K562 (cell line): ENCODE results near the gene MLC1. TPM values are rescaled to one million over a fixed set of nuclear protein-coding genes. Genes with fewer than 3 reads are reported as not detected.
A peak's percentile ranks its signal among the peaks of the same experiment; 100 is the strongest.

Source experiments
- BDP1 ChIP-seq: IDR thresholded peaks from 3 replicates; pipeline ENCODE4 v1.6.1; 2011; ENCODE audit not compliant: insufficient read length, insufficient read depth
- CBX8 ChIP-seq: fragments of 200-600 bp; sonication (generic); IDR thresholded peaks from 2 replicates; pipeline ENCODE4 v1.6.1; 2012; ENCODE audit warnings: borderline replicate concordance, mixed run types, low read depth, mild to moderate bottlenecking, moderate library complexity, mixed read lengths, low read length, control low read depth, inconsistent platforms; ENCODE audit not compliant: poor library complexity, severe bottlenecking; ENCODE audit errors: extremely low read depth
- E2F3 ChIP-seq: fragments of 250-450 bp; sonication (Bioruptor Pico); IDR thresholded peaks from 2 replicates; pipeline ENCODE4 v1.4.0; 2020; ENCODE audit warnings: mild to moderate bottlenecking
- EGR1 ChIP-seq: fragments of 450-650 bp; conservative IDR thresholded peaks from 2 replicates; pipeline ENCODE4 v1.6.1; 2017; ENCODE audit warnings: mild to moderate bottlenecking
- ETV1 ChIP-seq: fragments of 450-650 bp; conservative IDR thresholded peaks from 2 replicates; pipeline ENCODE4 v1.6.1; 2016; ENCODE audit warnings: missing genetic modification characterization, control low read depth, low read depth, missing compliant biosample characterization
- HDAC6 ChIP-seq: IDR thresholded peaks from 2 replicates; pipeline ENCODE4 v1.6.1; 2012; ENCODE audit warnings: low read depth, mild to moderate bottlenecking, control low read depth, inconsistent platforms, low read length, moderate library complexity
- KLF10 ChIP-seq: fragments of 250-450 bp; sonication (Bioruptor Pico); IDR thresholded peaks from 2 replicates; pipeline ENCODE4 v1.6.1; 2021; ENCODE audit warnings: matching md5 sums
- MYC ChIP-seq, 2 experiments: fragments of 250-450 bp in 1 of 2; sonication (Bioruptor Pico) in 1 of 2; IDR thresholded peaks; 2 replicates each; pipeline versions ENCODE4 v1.5.1 to v1.6.1; 2012 to 2021; ENCODE audit warnings: low read depth in 2 of 2, borderline replicate concordance in 1 of 2, improper control_type of control experiment in 1 of 2, low read length in 1 of 2, mild to moderate bottlenecking in 1 of 2, moderate library complexity in 1 of 2
- PHB ChIP-seq: fragments of 250-450 bp; sonication (Bioruptor Pico); IDR thresholded peaks from 2 replicates; pipeline ENCODE4 v1.5.0; 2021
- PML ChIP-seq: IDR thresholded peaks from 2 replicates; pipeline ENCODE4 v1.6.1; 2012; ENCODE audit warnings: low read length, inconsistent platforms
- POLR3G ChIP-seq: IDR thresholded peaks from 2 replicates; pipeline ENCODE4 v1.6.1; 2011; ENCODE audit not compliant: insufficient read length, insufficient replicate concordance; ENCODE audit errors: extremely low read depth
- SMARCA4 ChIP-seq: fragments of 450-650 bp; IDR thresholded peaks from 2 replicates; pipeline ENCODE4 v1.6.1; 2016
- ZNF121 ChIP-seq: sonication (generic); formaldehyde crosslinking; conservative IDR thresholded peaks from 2 replicates; pipeline ENCODE4 v1.8.0; 2022; ENCODE audit warnings: missing genetic modification reagents
- polyA plus RNA-seq, 8 experiments: library from polyadenylated mRNA; depleted of rRNA in 4 of 8; stranded (reverse) in 5 of 8; unstranded in 3 of 8; fragments of >200 nt; fragmentation: Nextera tagmentation in 2 of 8; fragmentation: Illumina TruSeq in 1 of 8; extraction: Ambion mirVana in 2 of 8; extraction: Trizol in 1 of 8; gene quantifications; 2 replicates each; pipeline versions ENCODE4 v1.2.1 to v1.2.3, GENCODE V29; 2011 to 2014; ENCODE audit warnings: inconsistent platforms in 1 of 8, missing spikeins in 1 of 8
- total RNA-seq, 7 experiments: library from RNA; depleted of rRNA in 6 of 7; stranded (reverse); fragments of >200 nt in 6 of 7; fragmentation: Illumina TruSeq in 2 of 7; extraction: Trizol in 2 of 7; gene quantifications; 2 replicates each; pipeline versions ENCODE4 v1.2.1 to v1.2.3, GENCODE V29; 2011 to 2021; ENCODE audit warnings: low replicate concordance in 1 of 7
- TF ChIP-seq, protein P1 (sequence below): sonication (generic); formaldehyde crosslinking; IDR thresholded peaks from 2 replicates; pipeline ENCODE4 v1.8.1; 2022; ENCODE audit warnings: missing genetic modification reagents
- TF ChIP-seq, protein P2 (sequence below): fragments of 450-650 bp; formaldehyde crosslinking; IDR thresholded peaks from 2 replicates; pipeline ENCODE4 v1.4.0; 2020; ENCODE audit warnings: mild to moderate bottlenecking, mixed read lengths
- TF ChIP-seq, protein P3 (sequence below), 2 experiments: fragments of 250-450 bp in 1 of 2; fragments of 450-650 bp in 1 of 2; sonication (Bioruptor Pico) in 1 of 2; IDR thresholded peaks; 2 replicates each; pipeline versions ENCODE4 v1.6.1 to v1.8.0; 2016 to 2021; ENCODE audit warnings: mild to moderate bottlenecking in 2 of 2, moderate library complexity in 2 of 2, missing compliant biosample characterization in 1 of 2, missing genetic modification characterization in 1 of 2
- TF ChIP-seq, protein P4 (sequence below): fragments of 200-800 bp; sonication (Bioruptor generic); IDR thresholded peaks from 2 replicates; pipeline ENCODE4 v1.6.1; 2016; ENCODE audit warnings: missing genetic modification characterization, missing compliant biosample characterization

Gene MLC1
- total and polyA plus RNA-seq, 9 of the 15 experiments (the other 6 are each of a cell fraction or from before 2014, with no cell fraction given) = 0.06 to 0.98 (median 0.39) TPM

DNA sequence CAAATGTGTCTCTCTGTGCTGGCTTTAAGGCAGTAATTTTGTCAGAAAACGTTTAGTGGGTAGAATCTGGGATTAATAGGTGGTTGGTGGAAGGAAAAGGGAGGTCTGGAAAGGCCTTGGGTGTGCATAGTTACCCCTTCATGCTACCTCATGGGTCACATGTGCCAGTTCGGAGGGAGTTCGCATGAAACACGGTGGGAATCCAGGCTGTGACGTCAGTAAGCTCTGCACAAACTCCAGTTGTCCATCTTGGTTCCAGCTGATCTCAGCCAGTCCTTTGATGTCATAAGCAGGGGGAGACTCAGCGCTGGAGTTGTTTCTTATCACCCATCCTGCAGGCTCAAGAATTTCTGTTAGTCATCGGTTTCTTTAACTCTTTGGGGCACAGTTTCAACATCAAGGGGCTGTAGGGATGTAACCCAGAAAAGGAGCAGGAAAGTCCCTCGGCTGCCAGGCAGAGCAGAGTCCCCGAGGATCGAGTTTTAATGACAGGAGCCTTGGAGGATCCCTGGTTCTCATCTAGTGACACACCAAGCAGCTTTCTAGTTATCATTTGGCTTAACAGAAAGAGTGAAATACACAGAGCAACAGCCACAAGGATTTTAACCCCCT lies 33.4 kb upstream of the MLC1 start (continued):
- no peak for TF ChIP-seq KLF10 (CRISPR knock-in tag)
- TF ChIP-seq, protein P1, sequence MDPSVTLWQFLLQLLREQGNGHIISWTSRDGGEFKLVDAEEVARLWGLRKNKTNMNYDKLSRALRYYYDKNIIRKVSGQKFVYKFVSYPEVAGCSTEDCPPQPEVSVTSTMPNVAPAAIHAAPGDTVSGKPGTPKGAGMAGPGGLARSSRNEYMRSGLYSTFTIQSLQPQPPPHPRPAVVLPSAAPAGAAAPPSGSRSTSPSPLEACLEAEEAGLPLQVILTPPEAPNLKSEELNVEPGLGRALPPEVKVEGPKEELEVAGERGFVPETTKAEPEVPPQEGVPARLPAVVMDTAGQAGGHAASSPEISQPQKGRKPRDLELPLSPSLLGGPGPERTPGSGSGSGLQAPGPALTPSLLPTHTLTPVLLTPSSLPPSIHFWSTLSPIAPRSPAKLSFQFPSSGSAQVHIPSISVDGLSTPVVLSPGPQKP = no peak
- TF ChIP-seq, protein P2, sequence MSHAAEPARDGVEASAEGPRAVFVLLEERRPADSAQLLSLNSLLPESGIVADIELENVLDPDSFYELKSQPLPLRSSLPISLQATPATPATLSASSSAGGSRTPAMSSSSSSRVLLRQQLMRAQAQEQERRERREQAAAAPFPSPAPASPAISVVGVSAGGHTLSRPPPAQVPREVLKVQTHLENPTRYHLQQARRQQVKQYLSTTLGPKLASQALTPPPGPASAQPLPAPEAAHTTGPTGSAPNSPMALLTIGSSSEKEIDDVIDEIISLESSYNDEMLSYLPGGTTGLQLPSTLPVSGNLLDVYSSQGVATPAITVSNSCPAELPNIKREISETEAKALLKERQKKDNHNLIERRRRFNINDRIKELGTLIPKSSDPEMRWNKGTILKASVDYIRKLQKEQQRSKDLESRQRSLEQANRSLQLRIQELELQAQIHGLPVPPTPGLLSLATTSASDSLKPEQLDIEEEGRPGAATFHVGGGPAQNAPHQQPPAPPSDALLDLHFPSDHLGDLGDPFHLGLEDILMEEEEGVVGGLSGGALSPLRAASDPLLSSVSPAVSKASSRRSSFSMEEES = no peak
- TF ChIP-seq SMARCA4 = peak; percentile 95
- no peak for TF ChIP-seq PHB
- no peak for TF ChIP-seq MYC (IDR thresholded peaks at IDR 0.05; ENCODE audit: low read depth, low read length)
- no peak for TF ChIP-seq MYC (CRISPR knock-in tag; IDR thresholded peaks at IDR 0.05; ENCODE audit: borderline replicate concordance, low read depth)
- TF ChIP-seq, protein P3, sequence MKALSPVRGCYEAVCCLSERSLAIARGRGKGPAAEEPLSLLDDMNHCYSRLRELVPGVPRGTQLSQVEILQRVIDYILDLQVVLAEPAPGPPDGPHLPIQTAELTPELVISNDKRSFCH (CRISPR knock-in tag; IDR thresholded peaks at IDR 0.05) = no peak
- TF ChIP-seq, protein P3 (tag; IDR thresholded peaks at IDR 0.05) = no peak
- TF ChIP-seq POLR3G = no peak
- TF ChIP-seq BDP1 = no peak
- TF ChIP-seq ETV1 (tag) = peak; percentile 33; the same call in 1 of the 2 replicates
- TF ChIP-seq PML = peak; percentile 81
- TF ChIP-seq EGR1 = no peak
- no peak for TF ChIP-seq CBX8
- no peak for TF ChIP-seq HDAC6
- TF ChIP-seq, protein P4, sequence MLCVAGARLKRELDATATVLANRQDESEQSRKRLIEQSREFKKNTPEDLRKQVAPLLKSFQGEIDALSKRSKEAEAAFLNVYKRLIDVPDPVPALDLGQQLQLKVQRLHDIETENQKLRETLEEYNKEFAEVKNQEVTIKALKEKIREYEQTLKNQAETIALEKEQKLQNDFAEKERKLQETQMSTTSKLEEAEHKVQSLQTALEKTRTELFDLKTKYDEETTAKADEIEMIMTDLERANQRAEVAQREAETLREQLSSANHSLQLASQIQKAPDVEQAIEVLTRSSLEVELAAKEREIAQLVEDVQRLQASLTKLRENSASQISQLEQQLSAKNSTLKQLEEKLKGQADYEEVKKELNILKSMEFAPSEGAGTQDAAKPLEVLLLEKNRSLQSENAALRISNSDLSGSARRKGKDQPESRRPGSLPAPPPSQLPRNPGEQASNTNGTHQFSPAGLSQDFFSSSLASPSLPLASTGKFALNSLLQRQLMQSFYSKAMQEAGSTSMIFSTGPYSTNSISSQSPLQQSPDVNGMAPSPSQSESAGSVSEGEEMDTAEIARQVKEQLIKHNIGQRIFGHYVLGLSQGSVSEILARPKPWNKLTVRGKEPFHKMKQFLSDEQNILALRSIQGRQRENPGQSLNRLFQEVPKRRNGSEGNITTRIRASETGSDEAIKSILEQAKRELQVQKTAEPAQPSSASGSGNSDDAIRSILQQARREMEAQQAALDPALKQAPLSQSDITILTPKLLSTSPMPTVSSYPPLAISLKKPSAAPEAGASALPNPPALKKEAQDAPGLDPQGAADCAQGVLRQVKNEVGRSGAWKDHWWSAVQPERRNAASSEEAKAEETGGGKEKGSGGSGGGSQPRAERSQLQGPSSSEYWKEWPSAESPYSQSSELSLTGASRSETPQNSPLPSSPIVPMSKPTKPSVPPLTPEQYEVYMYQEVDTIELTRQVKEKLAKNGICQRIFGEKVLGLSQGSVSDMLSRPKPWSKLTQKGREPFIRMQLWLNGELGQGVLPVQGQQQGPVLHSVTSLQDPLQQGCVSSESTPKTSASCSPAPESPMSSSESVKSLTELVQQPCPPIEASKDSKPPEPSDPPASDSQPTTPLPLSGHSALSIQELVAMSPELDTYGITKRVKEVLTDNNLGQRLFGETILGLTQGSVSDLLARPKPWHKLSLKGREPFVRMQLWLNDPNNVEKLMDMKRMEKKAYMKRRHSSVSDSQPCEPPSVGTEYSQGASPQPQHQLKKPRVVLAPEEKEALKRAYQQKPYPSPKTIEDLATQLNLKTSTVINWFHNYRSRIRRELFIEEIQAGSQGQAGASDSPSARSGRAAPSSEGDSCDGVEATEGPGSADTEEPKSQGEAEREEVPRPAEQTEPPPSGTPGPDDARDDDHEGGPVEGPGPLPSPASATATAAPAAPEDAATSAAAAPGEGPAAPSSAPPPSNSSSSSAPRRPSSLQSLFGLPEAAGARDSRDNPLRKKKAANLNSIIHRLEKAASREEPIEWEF (CRISPR knock-in tag) = no peak
- TF ChIP-seq ZNF121 (CRISPR knock-in tag) = 0 out of 2 replicates have a peak, but pooled peaks have one; percentile 9
- no peak for TF ChIP-seq E2F3
